ENCODE measurements around the gene BLNK. TPM values are rescaled to one million over a fixed set of nuclear protein-coding genes. Genes with fewer than 3 reads are reported as not detected.

Gene BLNK
- total and polyA plus RNA-seq, 2 of the 13 experiments (the other 11 are each of a cell fraction or from before 2014, with no cell fraction given), result not detected

- TF ChIP-seq AKNA (CRISPR knock-in tag; IDR thresholded peaks at IDR 0.05; ENCODE audit: borderline replicate concordance) (no peak), NR2C2 (CRISPR knock-in tag; IDR thresholded peaks at IDR 0.05; ENCODE audit: borderline replicate concordance) (no peak), SCMH1 (CRISPR knock-in tag; IDR thresholded peaks at IDR 0.05; ENCODE audit: borderline replicate concordance) (no peak)
These were observed 38.9 kb upstream of the BLNK start (continued) for GRCh38 chr10:96310321-96310669.

- no peaks in the 10 kb centered on the region for H3K9me3 ChIP-seq (ENCODE audit: low read length)
- H3K9ac ChIP-seq (ENCODE audit: insufficient read depth, low read depth, low read length), result no peak overlapping the region
- 7% methylated on average over 3 of the region's 3 CpGs for WGBS (ENCODE audit: low lambda C conversion rate)
- no peaks in the 10 kb centered on the region for H3K79me2 ChIP-seq (ENCODE audit: insufficient read depth, low read length)
- H2AFZ ChIP-seq (ENCODE audit: low read length), result no peak overlapping the region
- no peaks in the 10 kb centered on the region for H3K4me1 ChIP-seq (ENCODE audit: insufficient read depth, low read length)
- ChIA-PET POLR2A (no interaction called here), CTCF (ENCODE audit: low intra/inter-chr PET ratio, low total read pairs) (no interaction called here)
- no peak overlapping the region for H3K27ac ChIP-seq (ENCODE audit: extremely low read length, insufficient read depth, low read length)
- in situ Hi-C loops (cut with HindIII; ENCODE audit: extremely low pct_ligation_motif_present, low pct_unique_long_range_greater_than_20kb) (no loop called here), intact Hi-C loops (cut with micrococcal nuclease; ENCODE audit: unreplicated experiment) (no loop called here)
- DNase-seq (ENCODE audit: low spot score) (no peak), ATAC-seq (no peak), FAIRE-seq (no peak)
- H3K27me3 ChIP-seq (ENCODE audit: control insufficient read depth in 1 of 2, insufficient read depth in 2 of 2, low read length in 2 of 2), result no peaks in the 10 kb centered on the region; a peak in 1 of 5 replicates
- H3K4me3 ChIP-seq (replicated peaks in 1 of 3; ENCODE audit: insufficient read depth in 1 of 3, low read depth in 2 of 3, low read length in 3 of 3), result no peak overlapping the region
- H3K4me2 ChIP-seq (ENCODE audit: low read depth, low read length), result no peak overlapping the region
- BruUV-seq (replicated peaks), result no TSS peak
- no peaks in the 10 kb centered on the region for H4K20me1 ChIP-seq (ENCODE audit: insufficient read depth, low read length)
- no peaks in the 10 kb centered on the region for H3K36me3 ChIP-seq (replicated peaks in 1 of 2; ENCODE audit: control insufficient read depth in 1 of 2, insufficient read depth in 2 of 2, low read length in 2 of 2)
- TF ChIP-seq MYNN (CRISPR knock-in tag; IDR thresholded peaks at IDR 0.05; ENCODE audit: low read depth), result no peak
- no peak for TF ChIP-seq SALL1 (CRISPR knock-in tag; IDR thresholded peaks at IDR 0.05)
- TF ChIP-seq ZNF558 (CRISPR knock-in tag; IDR thresholded peaks at IDR 0.05; ENCODE audit: borderline replicate concordance), result no peak
- no peak for TF ChIP-seq ZNF580 (CRISPR knock-in tag; IDR thresholded peaks at IDR 0.05; ENCODE audit: borderline replicate concordance, low read depth)
- TF ChIP-seq MIER3 (CRISPR knock-in tag; IDR thresholded peaks at IDR 0.05; ENCODE audit: borderline replicate concordance), result no peak
- TF ChIP-seq ZFP36 (IDR thresholded peaks at IDR 0.05; ENCODE audit: borderline replicate concordance, low read depth, low read length, partially characterized antibody), result no peak
- TF ChIP-seq HNRNPLL (IDR thresholded peaks at IDR 0.05; ENCODE audit: low read depth, low read length, poor library complexity, severe bottlenecking), result no peak
- TF ChIP-seq RFX5 (IDR thresholded peaks at IDR 0.05; ENCODE audit: low read depth, low read length), result no peak
- no peak for TF ChIP-seq ZFX (CRISPR knock-in tag; IDR thresholded peaks at IDR 0.05; ENCODE audit: low read depth)
- no peak for TF ChIP-seq FOXA1 (IDR thresholded peaks at IDR 0.05)
- TF ChIP-seq FOXA1 (CRISPR knock-in tag; IDR thresholded peaks at IDR 0.05), result no peak
- TF ChIP-seq ZSCAN29 (CRISPR knock-in tag; conservative IDR thresholded peaks at IDR 0.05), result no peak
- TF ChIP-seq ELF3 (CRISPR knock-in tag; IDR thresholded peaks at IDR 0.05), result no peak
- TF ChIP-seq CSRNP1 (CRISPR knock-in tag; IDR thresholded peaks at IDR 0.05), result no peak
These were observed 38.4 kb upstream of the BLNK start for GRCh38 chr10:96309628-96310320.
